Cardiac fibroblast (primary cell): ENCODE measurements around the gene PEMT.

ENCODE experiments used
- DNase-seq, 2 donors: peaks; one replicate each; pipeline versions ENCODE4 v3.0.0 to v3.0.0-alpha.2; 2010; ENCODE audit warnings: low read depth in 2 of 2
- H3K4me3 ChIP-seq, 2 donors: replicated peaks in 1 of 2; 1 replicate in 1 of 2; 2 replicates in 1 of 2; pipeline ENCODE4 v1.5.1; 2011; ENCODE audit warnings: low read depth in 2 of 2, low read length in 2 of 2, mild to moderate bottlenecking in 2 of 2, moderate library complexity in 1 of 2
- CTCF ChIP-seq: IDR thresholded peaks from one replicate; pipeline ENCODE4 v1.5.1; 2011; ENCODE audit warnings: low read depth, mild to moderate bottlenecking, low read length, inconsistent platforms

Gene PEMT

GRCh38 chr17:17462048-17462824 lies 129.3 kb downstream of the PEMT start:
- no peak overlapping the region for H3K4me3 ChIP-seq
- DNase-seq = no peak
- TF ChIP-seq CTCF = no peak

- no peak for DNase-seq
- TF ChIP-seq CTCF = no peak
- no peak overlapping the region for H3K4me3 ChIP-seq
Observed at GRCh38 chr17:17460038-17460437, 131.5 kb downstream of the PEMT start.

- no peak overlapping the region for H3K4me3 ChIP-seq
- TF ChIP-seq CTCF = no peak
- no peak for DNase-seq
Observed at GRCh38 chr17:17457680-17458079, 133.8 kb downstream of the PEMT start.

GRCh38 chr17:17456251-17456650 lies 135.3 kb downstream of the PEMT start:
- TF ChIP-seq CTCF = no peak
- DNase-seq = no peak
- no peak overlapping the region for H3K4me3 ChIP-seq
